GM20000 (cell line): ENCODE measurements around the gene RAD21L1.
A peak's percentile ranks its signal among the peaks of the same experiment; 100 is the strongest.

Source experiments
- DNase-seq: peaks from one replicate; pipeline ENCODE4 v3.0.0; 2012; ENCODE audit warnings: low spot score
- CTCF ChIP-seq: IDR thresholded peaks from 2 replicates; pipeline ENCODE4 v1.5.1; 2012; ENCODE audit warnings: mild to moderate bottlenecking, control low read depth; ENCODE audit errors: extremely low read depth, missing control alignments

RAD21L1 gene

GRCh38 chr20:1206366-1207148 is 19.3 kb upstream of the RAD21L1 start:
- no peak for DNase-seq
- no peak for TF ChIP-seq CTCF

- TF ChIP-seq CTCF: no peak
- DNase-seq: no peak
Observed at GRCh38 chr20:1207293-1207878, 18.5 kb upstream of the RAD21L1 start.

- no peak for DNase-seq
- TF ChIP-seq CTCF: no peak
Observed at GRCh38 chr20:1209447-1210387, 16.1 kb upstream of the RAD21L1 start.

GRCh38 chr20:1210501-1210900 is 15.3 kb upstream of the RAD21L1 start:
- TF ChIP-seq CTCF: no peak
- no peak for DNase-seq

- no peak for DNase-seq
- TF ChIP-seq CTCF: no peak
Observed at GRCh38 chr20:1212023-1212422, 13.8 kb upstream of the RAD21L1 start.

- TF ChIP-seq CTCF: peak; percentile 85
- peak; percentile 74 for DNase-seq
Observed at GRCh38 chr20:1212607-1213396, 13.0 kb upstream of the RAD21L1 start.
